Measurements from ENCODE around the gene BCR.

Gene BCR

DNA sequence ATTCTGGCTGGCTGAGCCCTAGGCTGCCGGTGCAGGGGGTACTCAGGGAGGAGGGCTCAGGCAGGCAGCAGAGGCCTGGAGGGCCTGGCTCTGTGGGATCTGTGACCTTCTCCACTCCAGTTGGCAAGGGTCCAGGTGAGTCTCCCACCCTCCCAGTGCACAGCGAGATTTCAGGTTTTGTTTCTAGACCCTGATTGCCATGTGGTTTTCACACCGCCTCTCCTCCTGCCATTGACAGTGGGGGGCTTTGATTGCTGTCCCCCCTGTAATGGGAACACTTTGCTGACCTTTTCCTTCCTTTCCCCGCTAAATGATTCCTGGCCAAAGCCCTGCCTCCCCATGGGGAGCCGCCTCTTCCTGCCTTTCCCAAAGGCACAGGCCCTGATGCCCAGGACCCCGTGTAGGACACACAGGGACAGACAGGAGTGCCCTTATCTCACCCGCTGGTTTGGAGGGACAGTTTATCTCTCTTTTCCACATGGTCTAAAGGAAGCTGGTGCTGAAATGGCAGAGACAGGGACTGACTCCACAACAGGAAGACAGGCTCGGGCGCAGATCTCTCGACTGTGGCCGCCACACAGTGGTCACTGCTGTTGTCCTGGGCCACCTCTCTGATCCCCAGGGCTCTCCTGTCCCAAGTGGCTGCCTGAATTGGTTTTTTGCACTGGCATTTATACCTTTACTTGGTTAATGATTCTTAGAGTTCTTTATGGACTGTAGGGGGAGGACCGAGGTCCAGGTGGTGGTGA is 43.4 kb downstream of the BCR start:
- Histone ChIP-seq H3K4me3 (IDR thresholded peaks at IDR 0.05; ENCODE audit: insufficient read depth, low read depth, low read length) (no peak overlapping the region), H4K20me1 (ENCODE audit: insufficient read depth) (peaks cover 18% of the 10 kb centered on the region), H3K36me3 (ENCODE audit: insufficient read depth) (no peaks in the 10 kb centered on the region), H3K4me2 (no peak overlapping the region), H2AFZ (ENCODE audit: low read depth) (no peak overlapping the region), H3K27ac (no peak overlapping the region), H3K79me2 (ENCODE audit: insufficient read depth, low read depth) (peaks cover 100% of the 10 kb centered on the region), H3K9ac (no peak overlapping the region), H3K27me3 (ENCODE audit: insufficient read depth, low read depth) (no peaks in the 10 kb centered on the region), H3K4me1 (ENCODE audit: low read depth, poor library complexity, severe bottlenecking) (peaks cover 7% of the 10 kb centered on the region)
- TF ChIP-seq CTCF (conservative IDR thresholded peaks at IDR 0.05; ENCODE audit: low read depth, low read length): no peak

- Histone ChIP-seq H4K20me1 (ENCODE audit: insufficient read depth) (peaks cover 11% of the 10 kb centered on the region), H3K27me3 (ENCODE audit: insufficient read depth, low read depth) (no peaks in the 10 kb centered on the region), H3K36me3 (ENCODE audit: insufficient read depth) (no peaks in the 10 kb centered on the region), H3K27ac (no peak overlapping the region), H3K79me2 (ENCODE audit: insufficient read depth, low read depth) (peaks cover 100% of the 10 kb centered on the region), H2AFZ (ENCODE audit: low read depth) (no peak overlapping the region), H3K4me3 (IDR thresholded peaks at IDR 0.05; ENCODE audit: insufficient read depth, low read depth, low read length) (no peak overlapping the region), H3K9ac (no peak overlapping the region), H3K4me1 (ENCODE audit: low read depth, poor library complexity, severe bottlenecking) (no peaks in the 10 kb centered on the region), H3K4me2 (no peak overlapping the region)
- TF ChIP-seq CTCF (conservative IDR thresholded peaks at IDR 0.05; ENCODE audit: low read depth, low read length): no peak
Measured at GRCh38 chr22:23224846-23225245, 44.5 kb downstream of the BCR start.

DNA sequence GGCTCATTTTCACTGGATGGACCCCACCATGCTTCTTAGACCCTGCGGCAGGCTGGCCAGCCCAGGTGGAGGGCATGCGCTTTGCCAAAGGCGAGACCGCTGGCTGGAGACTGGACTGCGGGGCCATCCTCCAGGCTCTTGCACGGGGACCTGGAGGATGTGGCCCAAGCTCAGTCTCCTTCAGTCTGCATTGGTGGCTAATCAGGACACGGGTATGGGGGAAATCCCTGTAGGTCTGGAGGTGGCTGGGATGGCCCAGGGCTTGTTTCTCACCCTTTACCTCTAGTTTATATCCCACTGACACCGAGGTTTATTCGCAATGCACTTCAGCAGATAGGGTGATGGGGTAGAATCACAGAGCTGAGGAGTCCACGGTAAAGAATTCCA is 45.0 kb downstream of the BCR start:
- Histone ChIP-seq H4K20me1 (ENCODE audit: insufficient read depth) (peaks cover 14% of the 10 kb centered on the region), H3K4me2 (no peak overlapping the region), H3K9ac (no peak overlapping the region), H3K27me3 (ENCODE audit: insufficient read depth, low read depth) (no peaks in the 10 kb centered on the region), H3K36me3 (ENCODE audit: insufficient read depth) (no peaks in the 10 kb centered on the region), H2AFZ (ENCODE audit: low read depth) (no peak overlapping the region), H3K79me2 (ENCODE audit: insufficient read depth, low read depth) (peaks cover 100% of the 10 kb centered on the region), H3K27ac (no peak overlapping the region), H3K4me1 (ENCODE audit: low read depth, poor library complexity, severe bottlenecking) (no peaks in the 10 kb centered on the region), H3K4me3 (IDR thresholded peaks at IDR 0.05; ENCODE audit: insufficient read depth, low read depth, low read length) (no peak overlapping the region)
- TF ChIP-seq CTCF (conservative IDR thresholded peaks at IDR 0.05; ENCODE audit: low read depth, low read length): no peak

DNA sequence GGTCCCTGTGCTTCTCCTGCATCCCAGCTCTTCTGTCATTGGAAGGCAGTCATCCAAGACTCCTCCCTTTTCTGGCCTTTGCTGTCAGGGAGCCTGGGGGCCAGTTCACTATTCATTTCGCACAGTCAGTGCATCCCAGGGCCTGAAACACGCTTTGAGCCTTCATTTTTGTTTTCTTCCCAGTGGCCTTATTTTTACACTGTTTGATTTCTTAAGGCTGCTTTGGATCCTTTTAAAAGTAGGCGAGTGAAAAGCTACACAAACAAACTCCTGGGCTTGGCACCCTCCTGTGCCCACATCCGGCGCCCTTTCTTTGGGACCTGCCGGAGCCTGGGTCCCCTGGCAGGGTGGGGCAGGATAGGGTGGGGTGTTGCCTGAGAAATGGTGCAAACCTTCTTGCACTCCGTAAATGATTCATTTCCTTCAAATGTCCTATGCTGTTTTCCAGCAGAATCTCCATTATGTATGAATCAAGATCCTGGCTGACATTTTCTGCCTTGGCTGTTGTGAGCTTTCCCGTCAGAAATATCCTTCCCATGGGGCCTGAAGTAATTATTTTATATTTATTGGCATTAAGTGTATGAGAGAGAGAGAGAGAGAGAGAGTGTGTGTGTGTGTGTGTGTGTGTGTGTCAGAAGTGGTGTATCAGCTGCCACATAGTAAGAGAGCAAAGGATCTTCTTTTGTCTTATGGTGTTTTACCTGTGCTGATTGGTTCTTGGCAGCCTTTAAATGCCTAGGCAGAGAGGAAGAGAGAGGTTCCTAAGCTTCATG is 45.6 kb downstream of the BCR start:
- Histone ChIP-seq H3K27me3 (ENCODE audit: insufficient read depth, low read depth) (no peaks in the 10 kb centered on the region), H3K9ac (no peak overlapping the region), H3K36me3 (ENCODE audit: insufficient read depth) (no peaks in the 10 kb centered on the region), H3K27ac (no peak overlapping the region), H4K20me1 (ENCODE audit: insufficient read depth) (peaks cover 17% of the 10 kb centered on the region), H3K79me2 (ENCODE audit: insufficient read depth, low read depth) (peaks cover 100% of the 10 kb centered on the region), H2AFZ (ENCODE audit: low read depth) (no peak overlapping the region), H3K4me3 (IDR thresholded peaks at IDR 0.05; ENCODE audit: insufficient read depth, low read depth, low read length) (no peak overlapping the region), H3K4me2 (no peak overlapping the region), H3K4me1 (ENCODE audit: low read depth, poor library complexity, severe bottlenecking) (no peaks in the 10 kb centered on the region)
- TF ChIP-seq CTCF (conservative IDR thresholded peaks at IDR 0.05; ENCODE audit: low read depth, low read length): no peak
